Measurements from ENCODE around the gene ISM2. TPM values are rescaled to one million over a fixed set of nuclear protein-coding genes. Genes with fewer than 3 reads are reported as not detected.
A peak's percentile ranks its signal among the peaks of the same experiment; 100 is the strongest.

The ISM2 gene
- total and polyA plus RNA-seq, 2 of the 13 experiments (the other 11 are each of a cell fraction or from before 2014, with no cell fraction given), result 1.8 to 40.7 TPM

DNA sequence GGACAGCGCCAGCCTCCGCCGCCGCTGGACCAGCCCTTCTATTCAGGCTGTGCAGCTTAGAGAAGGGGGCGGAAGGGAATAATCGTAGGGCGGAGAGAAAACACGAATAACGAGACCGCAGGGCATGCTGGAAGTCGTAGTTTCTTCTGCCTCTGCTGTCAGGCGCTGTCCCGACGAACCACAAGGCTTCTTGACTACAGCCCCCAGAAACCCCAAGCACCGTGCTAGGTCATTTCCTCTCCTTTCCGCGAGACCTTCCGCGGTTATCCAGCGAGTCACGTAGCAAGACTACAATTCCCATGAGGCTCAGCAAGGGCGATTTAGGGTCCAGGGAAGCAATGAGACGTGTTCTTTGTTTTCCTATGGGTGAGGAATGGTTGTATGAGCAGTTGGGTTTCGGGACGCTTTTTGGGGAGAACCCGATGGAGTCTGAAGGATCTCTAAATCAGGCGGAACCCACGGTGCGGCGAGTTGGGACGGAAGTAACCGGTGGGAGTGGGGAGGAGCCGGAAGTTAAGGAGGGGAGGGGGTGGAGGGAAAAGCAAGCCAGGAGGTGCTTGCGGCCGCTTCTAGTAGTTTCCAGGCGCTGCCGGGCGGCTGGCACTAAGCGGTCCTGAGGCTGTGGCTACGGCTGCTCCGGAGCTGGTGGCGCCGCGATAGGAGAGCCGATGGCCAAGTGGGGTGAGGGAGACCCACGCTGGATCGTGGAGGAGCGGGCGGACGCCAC, 40.9 kb downstream of the ISM2 start, which contains the start of the genes AHSA1 and VIPAS39 (continued):
- TF ChIP-seq, protein P1, sequence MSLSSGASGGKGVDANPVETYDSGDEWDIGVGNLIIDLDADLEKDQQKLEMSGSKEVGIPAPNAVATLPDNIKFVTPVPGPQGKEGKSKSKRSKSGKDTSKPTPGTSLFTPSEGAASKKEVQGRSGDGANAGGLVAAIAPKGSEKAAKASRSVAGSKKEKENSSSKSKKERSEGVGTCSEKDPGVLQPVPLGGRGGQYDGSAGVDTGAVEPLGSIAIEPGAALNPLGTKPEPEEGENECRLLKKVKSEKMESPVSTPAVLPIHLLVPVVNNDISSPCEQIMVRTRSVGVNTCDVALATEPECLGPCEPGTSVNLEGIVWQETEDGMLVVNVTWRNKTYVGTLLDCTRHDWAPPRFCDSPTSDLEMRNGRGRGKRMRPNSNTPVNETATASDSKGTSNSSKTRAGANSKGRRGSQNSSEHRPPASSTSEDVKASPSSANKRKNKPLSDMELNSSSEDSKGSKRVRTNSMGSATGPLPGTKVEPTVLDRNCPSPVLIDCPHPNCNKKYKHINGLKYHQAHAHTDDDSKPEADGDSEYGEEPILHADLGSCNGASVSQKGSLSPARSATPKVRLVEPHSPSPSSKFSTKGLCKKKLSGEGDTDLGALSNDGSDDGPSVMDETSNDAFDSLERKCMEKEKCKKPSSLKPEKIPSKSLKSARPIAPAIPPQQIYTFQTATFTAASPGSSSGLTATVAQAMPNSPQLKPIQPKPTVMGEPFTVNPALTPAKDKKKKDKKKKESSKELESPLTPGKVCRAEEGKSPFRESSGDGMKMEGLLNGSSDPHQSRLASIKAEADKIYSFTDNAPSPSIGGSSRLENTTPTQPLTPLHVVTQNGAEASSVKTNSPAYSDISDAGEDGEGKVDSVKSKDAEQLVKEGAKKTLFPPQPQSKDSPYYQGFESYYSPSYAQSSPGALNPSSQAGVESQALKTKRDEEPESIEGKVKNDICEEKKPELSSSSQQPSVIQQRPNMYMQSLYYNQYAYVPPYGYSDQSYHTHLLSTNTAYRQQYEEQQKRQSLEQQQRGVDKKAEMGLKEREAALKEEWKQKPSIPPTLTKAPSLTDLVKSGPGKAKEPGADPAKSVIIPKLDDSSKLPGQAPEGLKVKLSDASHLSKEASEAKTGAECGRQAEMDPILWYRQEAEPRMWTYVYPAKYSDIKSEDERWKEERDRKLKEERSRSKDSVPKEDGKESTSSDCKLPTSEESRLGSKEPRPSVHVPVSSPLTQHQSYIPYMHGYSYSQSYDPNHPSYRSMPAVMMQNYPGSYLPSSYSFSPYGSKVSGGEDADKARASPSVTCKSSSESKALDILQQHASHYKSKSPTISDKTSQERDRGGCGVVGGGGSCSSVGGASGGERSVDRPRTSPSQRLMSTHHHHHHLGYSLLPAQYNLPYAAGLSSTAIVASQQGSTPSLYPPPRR (CRISPR knock-in tag; IDR thresholded peaks at IDR 0.05; ENCODE audit: borderline replicate concordance), result peak; percentile 4; the same call in 1 of the 2 replicates
- TF ChIP-seq, protein P2, sequence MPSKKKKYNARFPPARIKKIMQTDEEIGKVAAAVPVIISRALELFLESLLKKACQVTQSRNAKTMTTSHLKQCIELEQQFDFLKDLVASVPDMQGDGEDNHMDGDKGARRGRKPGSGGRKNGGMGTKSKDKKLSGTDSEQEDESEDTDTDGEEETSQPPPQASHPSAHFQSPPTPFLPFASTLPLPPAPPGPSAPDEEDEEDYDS (CRISPR knock-in tag; IDR thresholded peaks at IDR 0.05), result peak; percentile 65
- TF ChIP-seq MXI1 (IDR thresholded peaks at IDR 0.05; ENCODE audit: borderline replicate concordance, low read depth, low read length) (peak; percentile 82; the same call in 1 of the 3 replicates), ZNF563 (CRISPR knock-in tag; IDR thresholded peaks at IDR 0.05) (no peak), ZNF776 (CRISPR knock-in tag; IDR thresholded peaks at IDR 0.05) (peak; percentile 79), SIN3A (IDR thresholded peaks at IDR 0.05; ENCODE audit: borderline replicate concordance, low read depth, low read length) (peak; percentile 66; the same call in 1 of the 2 replicates), ZBTB20 (CRISPR knock-in tag; IDR thresholded peaks at IDR 0.05; ENCODE audit: borderline replicate concordance, low read depth) (no peak; the same call in 1 of the 2 replicates), GABPA (IDR thresholded peaks at IDR 0.05; ENCODE audit: low read depth, low read length) (peak; percentile 73), GABPA (CRISPR knock-in tag; IDR thresholded peaks at IDR 0.05; ENCODE audit: low read depth) (peak; percentile 96), YEATS4 (CRISPR knock-in tag; IDR thresholded peaks at IDR 0.05; ENCODE audit: borderline replicate concordance) (0 out of 2 replicates have a peak, but pooled peaks have one; percentile 20), ZNF350 (CRISPR knock-in tag; IDR thresholded peaks at IDR 0.05; ENCODE audit: borderline replicate concordance, low read depth) (peak; percentile 73; the same call in 1 of the 2 replicates), ZFP82 (CRISPR knock-in tag; IDR thresholded peaks at IDR 0.05; ENCODE audit: borderline replicate concordance) (no peak), KDM2A (CRISPR knock-in tag; IDR thresholded peaks at IDR 0.05; ENCODE audit: borderline replicate concordance, low read depth) (peak; percentile 71), ZSCAN29 (CRISPR knock-in tag; conservative IDR thresholded peaks at IDR 0.05) (0 out of 2 replicates have a peak, but pooled peaks have one; percentile 6), RELA (CRISPR knock-in tag; IDR thresholded peaks at IDR 0.05) (0 out of 2 replicates have a peak, but pooled peaks have one; percentile 27), DNMT1 (CRISPR knock-in tag; IDR thresholded peaks at IDR 0.05) (0 out of 2 replicates have a peak, but pooled peaks have one; percentile 36)
- TF ChIP-seq, protein P3, sequence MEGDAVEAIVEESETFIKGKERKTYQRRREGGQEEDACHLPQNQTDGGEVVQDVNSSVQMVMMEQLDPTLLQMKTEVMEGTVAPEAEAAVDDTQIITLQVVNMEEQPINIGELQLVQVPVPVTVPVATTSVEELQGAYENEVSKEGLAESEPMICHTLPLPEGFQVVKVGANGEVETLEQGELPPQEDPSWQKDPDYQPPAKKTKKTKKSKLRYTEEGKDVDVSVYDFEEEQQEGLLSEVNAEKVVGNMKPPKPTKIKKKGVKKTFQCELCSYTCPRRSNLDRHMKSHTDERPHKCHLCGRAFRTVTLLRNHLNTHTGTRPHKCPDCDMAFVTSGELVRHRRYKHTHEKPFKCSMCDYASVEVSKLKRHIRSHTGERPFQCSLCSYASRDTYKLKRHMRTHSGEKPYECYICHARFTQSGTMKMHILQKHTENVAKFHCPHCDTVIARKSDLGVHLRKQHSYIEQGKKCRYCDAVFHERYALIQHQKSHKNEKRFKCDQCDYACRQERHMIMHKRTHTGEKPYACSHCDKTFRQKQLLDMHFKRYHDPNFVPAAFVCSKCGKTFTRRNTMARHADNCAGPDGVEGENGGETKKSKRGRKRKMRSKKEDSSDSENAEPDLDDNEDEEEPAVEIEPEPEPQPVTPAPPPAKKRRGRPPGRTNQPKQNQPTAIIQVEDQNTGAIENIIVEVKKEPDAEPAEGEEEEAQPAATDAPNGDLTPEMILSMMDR (CRISPR knock-in tag; IDR thresholded peaks at IDR 0.05), result peak; percentile 28; the same call in 1 of the 2 replicates
- TF ChIP-seq, protein P4, sequence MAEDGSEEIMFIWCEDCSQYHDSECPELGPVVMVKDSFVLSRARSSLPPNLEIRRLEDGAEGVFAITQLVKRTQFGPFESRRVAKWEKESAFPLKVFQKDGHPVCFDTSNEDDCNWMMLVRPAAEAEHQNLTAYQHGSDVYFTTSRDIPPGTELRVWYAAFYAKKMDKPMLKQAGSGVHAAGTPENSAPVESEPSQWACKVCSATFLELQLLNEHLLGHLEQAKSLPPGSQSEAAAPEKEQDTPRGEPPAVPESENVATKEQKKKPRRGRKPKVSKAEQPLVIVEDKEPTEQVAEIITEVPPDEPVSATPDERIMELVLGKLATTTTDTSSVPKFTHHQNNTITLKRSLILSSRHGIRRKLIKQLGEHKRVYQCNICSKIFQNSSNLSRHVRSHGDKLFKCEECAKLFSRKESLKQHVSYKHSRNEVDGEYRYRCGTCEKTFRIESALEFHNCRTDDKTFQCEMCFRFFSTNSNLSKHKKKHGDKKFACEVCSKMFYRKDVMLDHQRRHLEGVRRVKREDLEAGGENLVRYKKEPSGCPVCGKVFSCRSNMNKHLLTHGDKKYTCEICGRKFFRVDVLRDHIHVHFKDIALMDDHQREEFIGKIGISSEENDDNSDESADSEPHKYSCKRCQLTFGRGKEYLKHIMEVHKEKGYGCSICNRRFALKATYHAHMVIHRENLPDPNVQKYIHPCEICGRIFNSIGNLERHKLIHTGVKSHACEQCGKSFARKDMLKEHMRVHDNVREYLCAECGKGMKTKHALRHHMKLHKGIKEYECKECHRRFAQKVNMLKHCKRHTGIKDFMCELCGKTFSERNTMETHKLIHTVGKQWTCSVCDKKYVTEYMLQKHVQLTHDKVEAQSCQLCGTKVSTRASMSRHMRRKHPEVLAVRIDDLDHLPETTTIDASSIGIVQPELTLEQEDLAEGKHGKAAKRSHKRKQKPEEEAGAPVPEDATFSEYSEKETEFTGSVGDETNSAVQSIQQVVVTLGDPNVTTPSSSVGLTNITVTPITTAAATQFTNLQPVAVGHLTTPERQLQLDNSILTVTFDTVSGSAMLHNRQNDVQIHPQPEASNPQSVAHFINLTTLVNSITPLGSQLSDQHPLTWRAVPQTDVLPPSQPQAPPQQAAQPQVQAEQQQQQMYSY (CRISPR knock-in tag; IDR thresholded peaks at IDR 0.05), result no peak

Data from HepG2 (cell line).